ENCODE results near the gene ABCA13.

Gene ABCA13

DNA sequence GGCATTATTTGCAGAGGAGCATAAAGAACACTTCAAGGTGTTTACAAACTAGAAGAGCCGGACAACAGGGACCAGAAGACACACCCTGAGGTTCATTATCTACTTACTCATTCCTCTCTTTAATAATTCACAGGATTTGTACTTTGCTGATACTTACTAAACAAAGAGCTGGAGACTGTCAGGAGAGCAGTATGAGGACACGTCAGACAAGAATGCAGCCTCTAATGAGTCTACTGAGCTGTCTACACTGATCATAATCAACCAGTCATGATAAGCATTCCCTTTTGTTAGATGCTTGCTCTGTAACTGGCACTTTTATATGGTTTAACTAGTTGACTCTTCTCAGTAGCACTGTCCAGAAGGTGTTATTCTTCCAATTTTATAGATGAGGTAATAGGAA, 509.7 kb downstream of the ABCA13 start:
- H3K4me3 ChIP-seq (ENCODE audit: low read length in 2 of 2): no peak overlapping the region
- no peaks in the 10 kb centered on the region for H3K27me3 ChIP-seq (ENCODE audit: control insufficient read depth in 2 of 2, insufficient read depth in 2 of 2, low read length in 2 of 2)
- H3K9ac ChIP-seq (ENCODE audit: low read depth in 1 of 2, low read length in 2 of 2): no peak overlapping the region
- no peak overlapping the region for H3K27ac ChIP-seq (ENCODE audit: low read depth in 2 of 2, low read length in 2 of 2)
- H3K36me3 ChIP-seq (ENCODE audit: control insufficient read depth in 2 of 2, insufficient read depth in 2 of 2, low read length in 2 of 2): no peaks in the 10 kb centered on the region
- H3K4me1 ChIP-seq (ENCODE audit: control insufficient read depth in 2 of 2, insufficient read depth in 2 of 2, low read length in 2 of 2): no peaks in the 10 kb centered on the region
- H3K9me3 ChIP-seq (ENCODE audit: control insufficient read depth in 2 of 2, low read length in 2 of 2): no peaks in the 10 kb centered on the region

- Histone ChIP-seq H3K4me3 (ENCODE audit: low read length in 2 of 2) (no peak overlapping the region), H3K27ac (ENCODE audit: low read depth in 2 of 2, low read length in 2 of 2) (no peak overlapping the region), H3K27me3 (ENCODE audit: control insufficient read depth in 2 of 2, insufficient read depth in 2 of 2, low read length in 2 of 2) (no peaks in the 10 kb centered on the region), H3K36me3 (ENCODE audit: control insufficient read depth in 2 of 2, insufficient read depth in 2 of 2, low read length in 2 of 2) (no peaks in the 10 kb centered on the region), H3K4me1 (ENCODE audit: control insufficient read depth in 2 of 2, insufficient read depth in 2 of 2, low read length in 2 of 2) (no peaks in the 10 kb centered on the region), H3K9ac (ENCODE audit: low read depth in 1 of 2, low read length in 2 of 2) (no peak overlapping the region), H3K9me3 (ENCODE audit: control insufficient read depth in 2 of 2, low read length in 2 of 2) (no peaks in the 10 kb centered on the region)
Measured at GRCh38 chr7:48691788-48692187, 520.5 kb downstream of the ABCA13 start.

All from mucosa of rectum (tissue), 2 donors.